HG02678 (cell line): ENCODE measurements around the gene DIAPH3.

Experiments used
- ATAC-seq: cut with Tn5 transposase; IDR thresholded peaks from one replicate; pipeline ENCODE4 v1.9.1; 2021; ENCODE audit warnings: mild to moderate bottlenecking, moderate library complexity; ENCODE audit not compliant: unreplicated experiment

DIAPH3 gene

GRCh38 chr13:59681636-59682311, 482.0 kb downstream of the DIAPH3 start:
- ATAC-seq: no peak

- no peak for ATAC-seq
Observed at GRCh38 chr13:59680429-59681024, 483.2 kb downstream of the DIAPH3 start.

GRCh38 chr13:59679254-59679653, 484.5 kb downstream of the DIAPH3 start:
- no peak for ATAC-seq

GRCh38 chr13:59677966-59678814, 485.5 kb downstream of the DIAPH3 start:
- peak; percentile 66 for ATAC-seq

GRCh38 chr13:59677430-59677829, 486.3 kb downstream of the DIAPH3 start:
- ATAC-seq: no peak

GRCh38 chr13:59674616-59675015, 489.1 kb downstream of the DIAPH3 start:
- ATAC-seq: peak; percentile 56

- no peak for ATAC-seq
Observed at GRCh38 chr13:59673286-59673685, 490.4 kb downstream of the DIAPH3 start.

GRCh38 chr13:59672445-59672844, 491.3 kb downstream of the DIAPH3 start:
- no peak for ATAC-seq

- ATAC-seq: no peak
Observed at GRCh38 chr13:59671881-59672280, 491.8 kb downstream of the DIAPH3 start.

- ATAC-seq: no peak
Observed at GRCh38 chr13:59666504-59666903, 497.2 kb downstream of the DIAPH3 start.

GRCh38 chr13:59665732-59666131, 498.0 kb downstream of the DIAPH3 start:
- ATAC-seq: no peak

- ATAC-seq: no peak
Observed at GRCh38 chr13:59665184-59665583, 498.5 kb downstream of the DIAPH3 start.

GRCh38 chr13:59664586-59664985, 499.1 kb downstream of the DIAPH3 start:
- ATAC-seq: no peak

- ATAC-seq: no peak
Observed at GRCh38 chr13:59663707-59664106, 500.0 kb downstream of the DIAPH3 start.

GRCh38 chr13:59660582-59660981, 503.1 kb downstream of the DIAPH3 start:
- no peak for ATAC-seq

GRCh38 chr13:59659981-59660380, 503.7 kb downstream of the DIAPH3 start:
- ATAC-seq: no peak

GRCh38 chr13:59658738-59659330, 504.9 kb downstream of the DIAPH3 start:
- ATAC-seq: no peak

- ATAC-seq: no peak
Observed at GRCh38 chr13:59658027-59658737, 505.5 kb downstream of the DIAPH3 start.

GRCh38 chr13:59653916-59654315, 509.8 kb downstream of the DIAPH3 start:
- ATAC-seq: no peak

- no peak for ATAC-seq
Observed at GRCh38 chr13:59651479-59651878, 512.2 kb downstream of the DIAPH3 start.
